Measurements from ENCODE around the gene TOMM7.

GRCh38 chr7:22859641-22860290 is 37.1 kb upstream of the TOMM7 start:
- no peak for TF ChIP-seq CTCF (conservative IDR thresholded peaks at IDR 0.05; ENCODE audit: low read length)
- TF ChIP-seq EZH2phosphoT487 (IDR thresholded peaks at IDR 0.05; ENCODE audit: borderline replicate concordance): no peak
